SK-N-SH (cell line): ENCODE measurements around the gene PRUNE1. TPM values are rescaled to one million over a fixed set of nuclear protein-coding genes. Genes with fewer than 3 reads are reported as not detected.

Experiments
- CTCF ChIA-PET: fragments of 300-600, 350-600 bp; formaldehyde crosslinking; extraction: SDS; loops from one replicate; lab custom pipeline; 2021; lab: Yijun Ruan, JAX
- POLR2A ChIA-PET: fragments of 350-600 bp; sonication (Branson Sonifier 250); formaldehyde crosslinking; extraction: SDS; loops from one replicate; lab custom pipeline; 2020; ENCODE audit warnings: antibody characterized with exemption, inconsistent platforms; lab: Yijun Ruan, JAX
- DNase-seq: peaks from one replicate; pipeline ENCODE4 v3.0.0; 2012
- H2AFZ ChIP-seq: fragments of 200-600 bp; sonication (generic); 2 replicates; pipeline ENCODE4 v1.8.1; 2016; ENCODE audit warnings: antibody characterized with exemption, mild to moderate bottlenecking, low read depth
- H3F3A ChIP-seq: fragments of 200-600 bp; sonication (generic); replicated peaks from 2 replicates; pipeline ENCODE3; 2016; ENCODE audit warnings: antibody characterized with exemption, mild to moderate bottlenecking; ENCODE audit not compliant: insufficient read depth
- H3K27ac ChIP-seq, 2 experiments: fragments of 200-500 bp in 1 of 2; fragments of 200-600 bp in 1 of 2; sonication (Bioruptor generic) in 1 of 2; sonication (generic), shearing (Covaris generic) in 1 of 2; 2 replicates each; pipeline versions ENCODE4 v1.5.1 to v1.6.1; 2014 to 2016; ENCODE audit warnings: low read depth in 2 of 2, inconsistent platforms in 1 of 2, low read length in 1 of 2, mild to moderate bottlenecking in 1 of 2, mixed read lengths in 1 of 2
- H3K27me3 ChIP-seq: fragments of 200-600 bp; sonication (generic), shearing (Covaris generic); 2 replicates; pipeline ENCODE4 v1.6.1; 2016; ENCODE audit warnings: mixed run types; ENCODE audit not compliant: insufficient read depth
- H3K36me3 ChIP-seq, 2 experiments: fragments of 200-500 bp in 1 of 2; fragments of 200-600 bp in 1 of 2; sonication (Bioruptor generic) in 1 of 2; sonication (generic) in 1 of 2; replicated peaks in 1 of 2; 2 replicates each; pipeline versions ENCODE3 to v1.5.1; 2014 to 2016; ENCODE audit warnings: low read length in 1 of 2, mild to moderate bottlenecking in 1 of 2; ENCODE audit not compliant: insufficient read depth in 2 of 2, control insufficient read depth in 1 of 2
- H3K4me1 ChIP-seq, 2 experiments: fragments of 200-500 bp in 1 of 2; fragments of 200-600 bp in 1 of 2; sonication (Bioruptor generic) in 1 of 2; sonication (generic), shearing (Covaris generic) in 1 of 2; 2 replicates each; pipeline versions ENCODE4 v1.5.1 to v1.6.1; 2014 to 2016; ENCODE audit warnings: low read depth in 1 of 2, low read length in 1 of 2, mixed run types in 1 of 2; ENCODE audit not compliant: insufficient read depth in 2 of 2, control insufficient read depth in 1 of 2
- H3K4me2 ChIP-seq: fragments of 200-600 bp; sonication (generic), shearing (Covaris generic); 2 replicates; pipeline ENCODE4 v1.6.1; 2017; ENCODE audit warnings: mixed run types
- H3K4me3 ChIP-seq, 2 experiments: fragments of 200-500 bp in 1 of 2; fragments of 200-600 bp in 1 of 2; sonication (Bioruptor generic) in 1 of 2; sonication (generic), shearing (Covaris generic) in 1 of 2; 2 replicates each; pipeline versions ENCODE4 v1.5.1 to v1.8.1; 2014 to 2016; ENCODE audit warnings: low read depth in 2 of 2, inconsistent platforms in 1 of 2, low read length in 1 of 2, mild to moderate bottlenecking in 1 of 2, mixed read lengths in 1 of 2, moderate library complexity in 1 of 2
- H3K79me2 ChIP-seq: fragments of 200-600 bp; sonication (generic); 2 replicates; pipeline ENCODE4 v1.8.1; 2017; ENCODE audit warnings: mild to moderate bottlenecking; ENCODE audit not compliant: insufficient read depth
- H3K9ac ChIP-seq: fragments of 200-600 bp; sonication (generic); 2 replicates; pipeline ENCODE4 v1.6.1; 2017; ENCODE audit warnings: mixed run types
- H3K9me2 ChIP-seq: fragments of 200-600 bp; sonication (generic); 2 replicates; pipeline ENCODE4 v1.6.1; 2017; ENCODE audit warnings: mixed run types
- H3K9me3 ChIP-seq: fragments of 200-600 bp; sonication (generic); 2 replicates; pipeline ENCODE4 v1.6.1; 2017; ENCODE audit warnings: mixed run types, mild to moderate bottlenecking, moderate library complexity
- H4K20me1 ChIP-seq: fragments of 200-600 bp; sonication (generic); 2 replicates; pipeline ENCODE4 v1.6.1; 2017; ENCODE audit warnings: mild to moderate bottlenecking, mixed run types; ENCODE audit not compliant: insufficient read depth
- CHD2 ChIP-seq: fragments of 150-350 bp; IDR thresholded peaks from 2 replicates; pipeline ENCODE4 v1.6.1; 2018; ENCODE audit warnings: low read length; ENCODE audit not compliant: partially characterized antibody
- EP300 ChIP-seq, 2 experiments: IDR thresholded peaks; 2 replicates each; pipeline versions ENCODE4 v1.4.0 to v1.6.1; 2012; ENCODE audit warnings: borderline replicate concordance in 1 of 2, low read depth in 1 of 2, low read length in 1 of 2
- FOSL2 ChIP-seq: IDR thresholded peaks from 2 replicates; pipeline ENCODE4 v1.4.0; 2012; ENCODE audit warnings: low read depth, mild to moderate bottlenecking, moderate library complexity, borderline replicate concordance
- GATA2 ChIP-seq: sonication (generic); formaldehyde crosslinking; IDR thresholded peaks from 2 replicates; pipeline ENCODE4 v1.5.0; 2020; ENCODE audit warnings: mild to moderate bottlenecking, missing genetic modification reagents
- IRF3 ChIP-seq: fragments of 150-350 bp; IDR thresholded peaks from 2 replicates; pipeline ENCODE4 v1.6.1; 2016; ENCODE audit warnings: mild to moderate bottlenecking, low read depth, low read length
- JUND ChIP-seq: IDR thresholded peaks from 2 replicates; pipeline ENCODE4 v1.4.0; 2012
- MAX ChIP-seq: IDR thresholded peaks from 2 replicates; pipeline ENCODE4 v1.4.0; 2012; ENCODE audit warnings: low read depth
- NRF1 ChIP-seq: IDR thresholded peaks from 2 replicates; pipeline ENCODE4 v1.6.1; 2012; ENCODE audit warnings: low read depth, mild to moderate bottlenecking, low read length
- POLR2AphosphoS5 ChIP-seq: IDR thresholded peaks from 2 replicates; pipeline ENCODE4 v1.6.1; 2012; ENCODE audit warnings: low read depth, low read length
- REST ChIP-seq: IDR thresholded peaks from 2 replicates; pipeline ENCODE4 v1.6.1; 2012; ENCODE audit warnings: mild to moderate bottlenecking, low read depth, low read length, moderate library complexity
- RXRA ChIP-seq: IDR thresholded peaks from 2 replicates; pipeline ENCODE4 v1.4.0; 2012; ENCODE audit warnings: low read depth, mild to moderate bottlenecking, borderline replicate concordance
- SMC3 ChIP-seq: IDR thresholded peaks from 2 replicates; pipeline ENCODE4 v1.6.1; 2012; ENCODE audit warnings: low read depth, low read length, improper control_type of control experiment
- TCF12 ChIP-seq: IDR thresholded peaks from 2 replicates; pipeline ENCODE4 v1.4.0; 2012
- WGBS: methylation state at CpG from one replicate; pipeline ENCODE4 v1.1.6; 2017; ENCODE audit warnings: low lambda C conversion rate; 5-methylcytosine and 5-hydroxymethylcytosine counted together
- polyA plus RNA-seq, 3 experiments: library from polyadenylated mRNA; depleted of rRNA; stranded (reverse); fragments of >200 nt; gene quantifications; 2 replicates each; pipeline ENCODE4 v1.2.3, GENCODE V29; 2012

The PRUNE1 gene
- polyA plus RNA-seq, 1 of the 3 experiments (the other 2 are of a cell fraction): 7.3 TPM

- H3K9me2 ChIP-seq: no peaks in the 10 kb centered on the region
- peak overlapping the region; percentile 36; the same call in 1 of the 2 replicates for H3K9ac ChIP-seq
- H3K36me3 ChIP-seq: no peaks in the 10 kb centered on the region
- TF ChIP-seq POLR2AphosphoS5 (peak; percentile 63; the same call in 1 of the 2 replicates), EP300 (IDR thresholded peaks at IDR 0.05; ENCODE audit: borderline replicate concordance in 1 of 2, low read depth in 1 of 2, low read length in 1 of 2) (no peak), REST (peak; percentile 56; the same call in 1 of the 2 replicates), RXRA (no peak), FOSL2 (peak; percentile 81; the same call in 1 of the 2 replicates), IRF3 (no peak), MAX (peak; percentile 80), TCF12 (peak; percentile 40; the same call in 1 of the 2 replicates), SMC3 (no peak), NRF1 (no peak), JUND (peak; percentile 64; the same call in 1 of the 2 replicates), CHD2 (peak; percentile 11), GATA2 (CRISPR knock-in tag) (no peak)
- TF ChIP-seq, all 33 proteins: peak for 7
- Histone ChIP-seq H3K4me3 (no peak overlapping the region), H3K27ac (peak overlapping the region; percentile 77 to 87; a peak in 3 of 4 replicates), H3K4me1 (peaks cover 37 to 40% of the 10 kb centered on the region in 2 experiments), H3K4me2 (peak overlapping the region; percentile 60), H3K27me3 (no peaks in the 10 kb centered on the region), H4K20me1 (peaks cover 16% of the 10 kb centered on the region), H3K9me3 (no peaks in the 10 kb centered on the region), H3K79me2 (peaks cover 29% of the 10 kb centered on the region), H2AFZ (peak overlapping the region; percentile 27; the same call in 1 of the 2 replicates), H3F3A (peaks cover 23% of the 10 kb centered on the region)
- CTCF ChIA-PET: interaction anchor here (17.0 kb wide), 1 partner anchor 23 kb away, joined by 371 read pairs; the partner anchor contains the start of gene MINDY1
- POLR2A ChIA-PET: no interaction called here
- WGBS: 56% methylated on average over 7 of the region's 11 CpGs
- no peak for DNase-seq
These were observed 31.2 kb upstream of the PRUNE1 start for GRCh38 chr1:150976879-150977694.
